ENCODE results near the gene S100P.

S100P gene

GRCh38 chr4:6674500-6675149 is 19.1 kb upstream of the S100P start:
- H3K23ac ChIP-seq (ENCODE audit: low read length in 2 of 2), result peak overlapping the region in 1 of 2 experiments; percentile 5
- peak overlapping the region; percentile 7 for H2AK5ac ChIP-seq (ENCODE audit: low read length, severe bottlenecking)
- peaks cover 17% of the 10 kb centered on the region for H3K4me1 ChIP-seq (ENCODE audit: control insufficient read depth, insufficient read depth, low read depth, low read length)
- H3K27ac ChIP-seq (ENCODE audit: low read length, poor library complexity, severe bottlenecking), result no peak overlapping the region
- H2BK15ac ChIP-seq (ENCODE audit: low read depth, poor library complexity, severe bottlenecking), result peak overlapping the region; percentile 31
- peak overlapping the region; percentile 89 for H3K9ac ChIP-seq (ENCODE audit: low read length)
- H2BK120ac ChIP-seq (ENCODE audit: low read depth, low read length), result peak overlapping the region; percentile 59
- WGBS, result 8% methylated on average over 40 of the region's 40 CpGs
- H4K8ac ChIP-seq (ENCODE audit: low read length), result no peak overlapping the region
- no peak overlapping the region for H2BK5ac ChIP-seq (ENCODE audit: low read depth, low read length, poor library complexity, severe bottlenecking)
- H3K14ac ChIP-seq (ENCODE audit: low read length in 2 of 2), result peak overlapping the region in 1 of 2 experiments; percentile 68
- peak overlapping the region; percentile 83 for H3K4me2 ChIP-seq (ENCODE audit: low read length, poor library complexity, severe bottlenecking)
- H2AFZ ChIP-seq (ENCODE audit: low read depth, low read length), result peak overlapping the region; percentile 20
- peaks cover 25% of the 10 kb centered on the region for H3K79me1 ChIP-seq (replicated peaks; ENCODE audit: low read length, poor library complexity, severe bottlenecking)
- peak overlapping the region; percentile 33 to 79 for H3K18ac ChIP-seq (ENCODE audit: low read depth in 1 of 2, low read length in 2 of 2)
- peak; percentile 39 for DNase-seq
- H3K4me3 ChIP-seq (ENCODE audit: insufficient read depth in 1 of 2, low read depth in 1 of 2, low read length in 2 of 2), result peak overlapping the region; percentile 83 to 99
- H2BK12ac ChIP-seq (ENCODE audit: low read length in 2 of 2), result peak overlapping the region in 1 of 2 experiments; percentile 47
- no peak overlapping the region for H4K91ac ChIP-seq (ENCODE audit: low read length)
- no peaks in the 10 kb centered on the region for H3K27me3 ChIP-seq (ENCODE audit: control insufficient read depth in 1 of 2, insufficient read depth in 1 of 2, low read length in 2 of 2)
- H3K36me3 ChIP-seq (ENCODE audit: control insufficient read depth in 1 of 2, insufficient read depth in 2 of 2, low read depth in 1 of 2, low read length in 2 of 2), result peaks cover 14 to 30% of the 10 kb centered on the region in 2 experiments
- no peaks in the 10 kb centered on the region for H3K9me3 ChIP-seq (ENCODE audit: control insufficient read depth, low read length)
- H3K4ac ChIP-seq (ENCODE audit: low read depth in 1 of 2, low read length in 2 of 2), result peak overlapping the region in 1 of 2 experiments; percentile 40

GRCh38 chr4:6676722-6677558 is 16.7 kb upstream of the S100P start:
- no peak overlapping the region for H2BK120ac ChIP-seq (ENCODE audit: low read depth, low read length)
- H3K36me3 ChIP-seq (ENCODE audit: control insufficient read depth in 1 of 2, insufficient read depth in 2 of 2, low read depth in 1 of 2, low read length in 2 of 2), result peaks cover 21 to 22% of the 10 kb centered on the region in 2 experiments
- no peak overlapping the region for H3K4me2 ChIP-seq (ENCODE audit: low read length, poor library complexity, severe bottlenecking)
- no peak overlapping the region for H4K8ac ChIP-seq (ENCODE audit: low read length)
- no peak overlapping the region for H2AFZ ChIP-seq (ENCODE audit: low read depth, low read length)
- no peak overlapping the region for H2BK12ac ChIP-seq (ENCODE audit: low read length in 2 of 2)
- peaks cover 28% of the 10 kb centered on the region for H3K79me1 ChIP-seq (replicated peaks; ENCODE audit: low read length, poor library complexity, severe bottlenecking)
- peak overlapping the region in 1 of 2 experiments; percentile 92 for H3K14ac ChIP-seq (ENCODE audit: low read length in 2 of 2)
- peak overlapping the region; percentile 2 for H3K9ac ChIP-seq (ENCODE audit: low read length)
- 94% methylated on average over 18 of the region's 21 CpGs for WGBS
- H3K4ac ChIP-seq (ENCODE audit: low read depth in 1 of 2, low read length in 2 of 2), result no peak overlapping the region
- H3K18ac ChIP-seq (ENCODE audit: low read depth in 1 of 2, low read length in 2 of 2), result no peak overlapping the region
- H2AK5ac ChIP-seq (ENCODE audit: low read length, severe bottlenecking), result no peak overlapping the region
- no peak overlapping the region for H3K27ac ChIP-seq (ENCODE audit: low read length, poor library complexity, severe bottlenecking)
- H3K27me3 ChIP-seq (ENCODE audit: control insufficient read depth in 1 of 2, insufficient read depth in 1 of 2, low read length in 2 of 2), result no peaks in the 10 kb centered on the region
- H3K23ac ChIP-seq (ENCODE audit: low read length in 2 of 2), result no peak overlapping the region
- no peak overlapping the region for H2BK15ac ChIP-seq (ENCODE audit: low read depth, poor library complexity, severe bottlenecking)
- DNase-seq, result no peak
- H2BK5ac ChIP-seq (ENCODE audit: low read depth, low read length, poor library complexity, severe bottlenecking), result no peak overlapping the region
- H3K4me3 ChIP-seq (ENCODE audit: insufficient read depth in 1 of 2, low read depth in 1 of 2, low read length in 2 of 2), result peak overlapping the region in 1 of 2 experiments; percentile 28
- H3K4me1 ChIP-seq (ENCODE audit: control insufficient read depth, insufficient read depth, low read depth, low read length), result peaks cover 20% of the 10 kb centered on the region
- no peaks in the 10 kb centered on the region for H3K9me3 ChIP-seq (ENCODE audit: control insufficient read depth, low read length)
- peak overlapping the region; percentile 41 for H4K91ac ChIP-seq (ENCODE audit: low read length)

GRCh38 chr4:6680372-6681034 is 13.2 kb upstream of the S100P start:
- WGBS, result 83% methylated on average over 10 of the region's 10 CpGs

GRCh38 chr4:6681191-6681590 is 12.5 kb upstream of the S100P start:
- no peaks in the 10 kb centered on the region for H3K9me3 ChIP-seq (ENCODE audit: control insufficient read depth, low read length)
- H3K27ac ChIP-seq (ENCODE audit: low read length, poor library complexity, severe bottlenecking), result no peak overlapping the region
- H4K8ac ChIP-seq (ENCODE audit: low read length), result no peak overlapping the region
- no peak overlapping the region for H3K9ac ChIP-seq (ENCODE audit: low read length)
- peaks cover 0 to under 1% of the 10 kb centered on the region in 2 experiments for H3K27me3 ChIP-seq (ENCODE audit: control insufficient read depth in 1 of 2, insufficient read depth in 1 of 2, low read length in 2 of 2)
- H3K14ac ChIP-seq (ENCODE audit: low read length in 2 of 2), result no peak overlapping the region
- no peak overlapping the region for H3K18ac ChIP-seq (ENCODE audit: low read depth in 1 of 2, low read length in 2 of 2)
- H3K36me3 ChIP-seq (ENCODE audit: control insufficient read depth in 1 of 2, insufficient read depth in 2 of 2, low read depth in 1 of 2, low read length in 2 of 2), result peaks cover 11 to 18% of the 10 kb centered on the region in 2 experiments
- no peak overlapping the region for H2BK120ac ChIP-seq (ENCODE audit: low read depth, low read length)
- no peak for DNase-seq
- H2AFZ ChIP-seq (ENCODE audit: low read depth, low read length), result no peak overlapping the region
- H2AK5ac ChIP-seq (ENCODE audit: low read length, severe bottlenecking), result no peak overlapping the region
- no peak overlapping the region for H4K91ac ChIP-seq (ENCODE audit: low read length)
- H3K23ac ChIP-seq (ENCODE audit: low read length in 2 of 2), result no peak overlapping the region
- no peak overlapping the region for H3K4me2 ChIP-seq (ENCODE audit: low read length, poor library complexity, severe bottlenecking)
- H2BK12ac ChIP-seq (ENCODE audit: low read length in 2 of 2), result no peak overlapping the region
- H2BK15ac ChIP-seq (ENCODE audit: low read depth, poor library complexity, severe bottlenecking), result no peak overlapping the region
- 88% methylated on average over 9 of the region's 9 CpGs for WGBS
- no peak overlapping the region for H3K4me3 ChIP-seq (ENCODE audit: insufficient read depth in 1 of 2, low read depth in 1 of 2, low read length in 2 of 2)
- no peak overlapping the region for H2BK5ac ChIP-seq (ENCODE audit: low read depth, low read length, poor library complexity, severe bottlenecking)
- H3K4me1 ChIP-seq (ENCODE audit: control insufficient read depth, insufficient read depth, low read depth, low read length), result peaks cover 15% of the 10 kb centered on the region
- H3K4ac ChIP-seq (ENCODE audit: low read depth in 1 of 2, low read length in 2 of 2), result no peak overlapping the region
- H3K79me1 ChIP-seq (replicated peaks; ENCODE audit: low read length, poor library complexity, severe bottlenecking), result peaks cover 23% of the 10 kb centered on the region

More at GRCh38 chr4:6680372-6681034, 13.2 kb upstream of the S100P start:
- Histone ChIP-seq H2BK15ac (ENCODE audit: low read depth, poor library complexity, severe bottlenecking) (no peak overlapping the region), H3K4me2 (ENCODE audit: low read length, poor library complexity, severe bottlenecking) (no peak overlapping the region), H4K8ac (ENCODE audit: low read length) (no peak overlapping the region), H2AFZ (ENCODE audit: low read depth, low read length) (no peak overlapping the region), H3K23ac (ENCODE audit: low read length in 2 of 2) (no peak overlapping the region), H3K9ac (ENCODE audit: low read length) (no peak overlapping the region), H2BK120ac (ENCODE audit: low read depth, low read length) (no peak overlapping the region), H2BK5ac (ENCODE audit: low read depth, low read length, poor library complexity, severe bottlenecking) (no peak overlapping the region), H2BK12ac (ENCODE audit: low read length in 2 of 2) (no peak overlapping the region), H3K27ac (ENCODE audit: low read length, poor library complexity, severe bottlenecking) (no peak overlapping the region), H3K4me3 (ENCODE audit: insufficient read depth in 1 of 2, low read depth in 1 of 2, low read length in 2 of 2) (no peak overlapping the region), H3K14ac (ENCODE audit: low read length in 2 of 2) (no peak overlapping the region), H2AK5ac (ENCODE audit: low read length, severe bottlenecking) (no peak overlapping the region), H3K9me3 (ENCODE audit: control insufficient read depth, low read length) (no peaks in the 10 kb centered on the region), H3K4me1 (ENCODE audit: control insufficient read depth, insufficient read depth, low read depth, low read length) (peaks cover 18% of the 10 kb centered on the region), H4K91ac (ENCODE audit: low read length) (no peak overlapping the region), H3K27me3 (ENCODE audit: control insufficient read depth in 1 of 2, insufficient read depth in 1 of 2, low read length in 2 of 2) (no peaks in the 10 kb centered on the region), H3K4ac (ENCODE audit: low read depth in 1 of 2, low read length in 2 of 2) (no peak overlapping the region), H3K79me1 (replicated peaks; ENCODE audit: low read length, poor library complexity, severe bottlenecking) (peaks cover 24% of the 10 kb centered on the region), H3K36me3 (ENCODE audit: control insufficient read depth in 1 of 2, insufficient read depth in 2 of 2, low read depth in 1 of 2, low read length in 2 of 2) (peaks cover 18 to 21% of the 10 kb centered on the region in 2 experiments), H3K18ac (ENCODE audit: low read depth in 1 of 2, low read length in 2 of 2) (no peak overlapping the region)
- DNase-seq, result no peak
